Panc1 (cell line): ENCODE data around the gene BTC. TPM values are rescaled to one million over a fixed set of nuclear protein-coding genes. Genes with fewer than 3 reads are reported as not detected.

Experiments used
- ATAC-seq: fragments of 200-7000 bp; cut with Tn5 transposase; 2 replicates; pipeline ENCODE4 v1.9.1; 2020; ENCODE audit warnings: mild to moderate bottlenecking, moderate library complexity
- BruUV-seq: library from RNA; stranded (reverse); fragments of 400-500 nt; replicated peaks from 2 replicates; lab custom pipeline; 2021; lab: Mats Ljungman, UMichigan
- CTCF ChIA-PET: fragments of 300-600 bp; sonication (Branson Sonifier 250); formaldehyde crosslinking; loops from one replicate; lab custom pipeline; 2022; ENCODE audit warnings: antibody characterized with exemption; lab: Charles Lee
- POLR2A ChIA-PET: fragments of 300-600 bp; sonication (Branson Sonifier 250); formaldehyde crosslinking; loops from one replicate; lab custom pipeline; 2022; ENCODE audit warnings: antibody characterized with exemption; lab: Charles Lee
- DNase-seq: peaks from one replicate; pipeline ENCODE4 v3.0.0-alpha.2; 2010; ENCODE audit warnings: low read depth, low spot score
- H3K27ac ChIP-seq: 2 replicates; pipeline ENCODE4 v1.5.1; 2011; ENCODE audit warnings: mild to moderate bottlenecking, low read length, inconsistent platforms
- H3K27me3 ChIP-seq: fragments of 200-500 bp; sonication (Bioruptor generic); 2 replicates; pipeline ENCODE4 v1.6.0; 2014; ENCODE audit warnings: low read length, inconsistent platforms; ENCODE audit not compliant: control insufficient read depth, insufficient read depth
- H3K36me3 ChIP-seq: fragments of 200-500 bp; sonication (Bioruptor generic); 2 replicates; pipeline ENCODE4 v1.5.1; 2014; ENCODE audit warnings: inconsistent platforms, mild to moderate bottlenecking, low read length, moderate library complexity; ENCODE audit not compliant: control insufficient read depth, insufficient read depth
- H3K4me1 ChIP-seq: 2 replicates; pipeline ENCODE4 v1.5.1; 2011; ENCODE audit warnings: inconsistent platforms, mild to moderate bottlenecking, low read length, moderate library complexity; ENCODE audit not compliant: control insufficient read depth, insufficient read depth
- H3K4me3 ChIP-seq, 2 experiments: 2 replicates each; pipeline ENCODE4 v1.5.1; 2011 to 2012; ENCODE audit warnings: low read depth in 2 of 2, low read length in 2 of 2, mild to moderate bottlenecking in 2 of 2, inconsistent platforms in 1 of 2, moderate library complexity in 1 of 2
- H3K9me3 ChIP-seq: fragments of 200-500 bp; sonication (Bioruptor generic); 2 replicates; pipeline ENCODE4 v1.5.1; 2014; ENCODE audit warnings: low read depth, mild to moderate bottlenecking, inconsistent platforms, low read length, moderate library complexity; ENCODE audit not compliant: control insufficient read depth, insufficient read depth
- POLR2AphosphoS5 ChIP-seq: IDR thresholded peaks from 2 replicates; pipeline ENCODE4 v1.6.1; 2012; ENCODE audit warnings: mild to moderate bottlenecking, low read depth, low read length, moderate library complexity
- SIN3A ChIP-seq: IDR thresholded peaks from 2 replicates; pipeline ENCODE4 v1.6.1; 2012; ENCODE audit warnings: low read depth, mild to moderate bottlenecking, low read length, moderate library complexity, borderline replicate concordance; ENCODE audit not compliant: insufficient read depth
- TCF7L2 ChIP-seq: IDR thresholded peaks from 2 replicates; pipeline ENCODE4 v1.6.1; 2011; ENCODE audit warnings: mild to moderate bottlenecking, low read depth, low read length, inconsistent platforms
- in situ Hi-C: cut with HindIII; loops from 2 replicates; pipeline ENCODE4 v1.10.0; 2016; ENCODE audit warnings: low sequenced_read_pairs, low pct_unique_long_range_greater_than_20kb
- intact Hi-C: fragments of 100-400 bp; cut with micrococcal nuclease; formaldehyde crosslinking; loops from one replicate; pipeline ENCODE4 v1.10.0; 2022; ENCODE audit not compliant: unreplicated experiment
- total RNA-seq: library from RNA; stranded (reverse); gene quantifications from one replicate; pipeline ENCODE4 v1.2.1, GENCODE V29; 2021; ENCODE audit not compliant: unreplicated experiment
- TF ChIP-seq, protein P1 (sequence below), 2 experiments: IDR thresholded peaks; 2 replicates each; pipeline ENCODE4 v1.6.1; 2011 to 2012; ENCODE audit warnings: low read depth in 2 of 2, control low read depth in 1 of 2, low read length in 1 of 2, mild to moderate bottlenecking in 1 of 2, moderate library complexity in 1 of 2; ENCODE audit not compliant: insufficient read depth in 1 of 2
- TF ChIP-seq, protein P2 (sequence below): fragments of 450-650 bp; IDR thresholded peaks from 2 replicates; pipeline ENCODE4 v1.5.1; 2017; ENCODE audit warnings: mild to moderate bottlenecking

BTC gene
- total RNA-seq, 1 experiment from 2014 or later = 0.08 TPM

- intact Hi-C loops (no loop called here), in situ Hi-C loops (no loop called here)
- no TSS peak for BruUV-seq
- DNase-seq (no peak), ATAC-seq (no peak)
- Histone ChIP-seq H3K36me3 (no peaks in the 10 kb centered on the region), H3K27ac (no peak overlapping the region), H3K27me3 (no peaks in the 10 kb centered on the region), H3K9me3 (no peaks in the 10 kb centered on the region), H3K4me1 (no peaks in the 10 kb centered on the region), H3K4me3 (no peak overlapping the region)
- ChIA-PET POLR2A (no interaction called here), CTCF (no interaction called here)
- TF ChIP-seq, protein P1, sequence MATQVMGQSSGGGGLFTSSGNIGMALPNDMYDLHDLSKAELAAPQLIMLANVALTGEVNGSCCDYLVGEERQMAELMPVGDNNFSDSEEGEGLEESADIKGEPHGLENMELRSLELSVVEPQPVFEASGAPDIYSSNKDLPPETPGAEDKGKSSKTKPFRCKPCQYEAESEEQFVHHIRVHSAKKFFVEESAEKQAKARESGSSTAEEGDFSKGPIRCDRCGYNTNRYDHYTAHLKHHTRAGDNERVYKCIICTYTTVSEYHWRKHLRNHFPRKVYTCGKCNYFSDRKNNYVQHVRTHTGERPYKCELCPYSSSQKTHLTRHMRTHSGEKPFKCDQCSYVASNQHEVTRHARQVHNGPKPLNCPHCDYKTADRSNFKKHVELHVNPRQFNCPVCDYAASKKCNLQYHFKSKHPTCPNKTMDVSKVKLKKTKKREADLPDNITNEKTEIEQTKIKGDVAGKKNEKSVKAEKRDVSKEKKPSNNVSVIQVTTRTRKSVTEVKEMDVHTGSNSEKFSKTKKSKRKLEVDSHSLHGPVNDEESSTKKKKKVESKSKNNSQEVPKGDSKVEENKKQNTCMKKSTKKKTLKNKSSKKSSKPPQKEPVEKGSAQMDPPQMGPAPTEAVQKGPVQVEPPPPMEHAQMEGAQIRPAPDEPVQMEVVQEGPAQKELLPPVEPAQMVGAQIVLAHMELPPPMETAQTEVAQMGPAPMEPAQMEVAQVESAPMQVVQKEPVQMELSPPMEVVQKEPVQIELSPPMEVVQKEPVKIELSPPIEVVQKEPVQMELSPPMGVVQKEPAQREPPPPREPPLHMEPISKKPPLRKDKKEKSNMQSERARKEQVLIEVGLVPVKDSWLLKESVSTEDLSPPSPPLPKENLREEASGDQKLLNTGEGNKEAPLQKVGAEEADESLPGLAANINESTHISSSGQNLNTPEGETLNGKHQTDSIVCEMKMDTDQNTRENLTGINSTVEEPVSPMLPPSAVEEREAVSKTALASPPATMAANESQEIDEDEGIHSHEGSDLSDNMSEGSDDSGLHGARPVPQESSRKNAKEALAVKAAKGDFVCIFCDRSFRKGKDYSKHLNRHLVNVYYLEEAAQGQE (IDR thresholded peaks at IDR 0.05; ENCODE audit: insufficient read depth in 1 of 2, low read depth in 2 of 2, low read length in 1 of 2) = no peak
- TF ChIP-seq SIN3A (no peak), POLR2AphosphoS5 (no peak), TCF7L2 (no peak)
- TF ChIP-seq, protein P2, sequence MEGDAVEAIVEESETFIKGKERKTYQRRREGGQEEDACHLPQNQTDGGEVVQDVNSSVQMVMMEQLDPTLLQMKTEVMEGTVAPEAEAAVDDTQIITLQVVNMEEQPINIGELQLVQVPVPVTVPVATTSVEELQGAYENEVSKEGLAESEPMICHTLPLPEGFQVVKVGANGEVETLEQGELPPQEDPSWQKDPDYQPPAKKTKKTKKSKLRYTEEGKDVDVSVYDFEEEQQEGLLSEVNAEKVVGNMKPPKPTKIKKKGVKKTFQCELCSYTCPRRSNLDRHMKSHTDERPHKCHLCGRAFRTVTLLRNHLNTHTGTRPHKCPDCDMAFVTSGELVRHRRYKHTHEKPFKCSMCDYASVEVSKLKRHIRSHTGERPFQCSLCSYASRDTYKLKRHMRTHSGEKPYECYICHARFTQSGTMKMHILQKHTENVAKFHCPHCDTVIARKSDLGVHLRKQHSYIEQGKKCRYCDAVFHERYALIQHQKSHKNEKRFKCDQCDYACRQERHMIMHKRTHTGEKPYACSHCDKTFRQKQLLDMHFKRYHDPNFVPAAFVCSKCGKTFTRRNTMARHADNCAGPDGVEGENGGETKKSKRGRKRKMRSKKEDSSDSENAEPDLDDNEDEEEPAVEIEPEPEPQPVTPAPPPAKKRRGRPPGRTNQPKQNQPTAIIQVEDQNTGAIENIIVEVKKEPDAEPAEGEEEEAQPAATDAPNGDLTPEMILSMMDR = no peak; the same call in 1 of the 2 replicates
Measured at GRCh38 chr4:74805601-74806000, 11.3 kb upstream of the BTC start.

GRCh38 chr4:74800310-74800709, 6.0 kb upstream of the BTC start:
- no peak for TF ChIP-seq POLR2AphosphoS5
- no peak for TF ChIP-seq SIN3A
- TF ChIP-seq, protein P2 = no peak
- TF ChIP-seq, protein P1 (IDR thresholded peaks at IDR 0.05; ENCODE audit: insufficient read depth in 1 of 2, low read depth in 2 of 2, low read length in 1 of 2) = no peak
- TF ChIP-seq TCF7L2 = no peak
- H3K27ac ChIP-seq = no peak overlapping the region
- peaks cover 2% of the 10 kb centered on the region for H3K27me3 ChIP-seq
- ATAC-seq (no peak), DNase-seq (no peak)
- no peaks in the 10 kb centered on the region for H3K36me3 ChIP-seq
- no peaks in the 10 kb centered on the region for H3K9me3 ChIP-seq
- intact Hi-C loops (no loop called here), in situ Hi-C loops (no loop called here)
- no peak overlapping the region for H3K4me3 ChIP-seq
- BruUV-seq = no TSS peak
- no peaks in the 10 kb centered on the region for H3K4me1 ChIP-seq
- ChIA-PET CTCF (no interaction called here), POLR2A (no interaction called here)
